Thymus (tissue), 11 donors: ENCODE measurements around the gene CYP4F2. TPM values are rescaled to one million over a fixed set of nuclear protein-coding genes. Genes with fewer than 3 reads are reported as not detected.
"Not testable (repeated sequence)": the region's sequence is repeated elsewhere in the genome, so short reads cannot be mapped to it uniquely, and the experiment has no call there.

ENCODE experiments used
- DNase-seq, 9 donors: peaks; one replicate each; pipeline ENCODE4 v3.0.0-alpha.2; 2013; ENCODE audit warnings: low spot score in 9 of 9, low read depth in 6 of 9, missing footprints in 1 of 9
- H3K27ac ChIP-seq, 2 donors: one replicate each; pipeline ENCODE4 v1.5.1; 2013; ENCODE audit warnings: control low read depth in 1 of 2, low read depth in 1 of 2, low read length in 1 of 2, mild to moderate bottlenecking in 1 of 2, moderate library complexity in 1 of 2
- H3K27me3 ChIP-seq, 2 donors: one replicate each; pipeline ENCODE4 v1.5.1; 2013; ENCODE audit warnings: low read length in 1 of 2; ENCODE audit not compliant: control insufficient read depth in 2 of 2, insufficient read depth in 1 of 2
- H3K36me3 ChIP-seq, 2 donors: one replicate each; pipeline ENCODE4 v1.5.1; 2013; ENCODE audit warnings: low read length in 1 of 2, mild to moderate bottlenecking in 1 of 2, moderate library complexity in 1 of 2; ENCODE audit not compliant: control insufficient read depth in 2 of 2, insufficient read depth in 2 of 2
- H3K4me1 ChIP-seq, 2 donors: one replicate each; pipeline ENCODE4 v1.5.1; 2013; ENCODE audit warnings: low read length in 2 of 2; ENCODE audit not compliant: control insufficient read depth in 2 of 2, insufficient read depth in 2 of 2
- H3K4me3 ChIP-seq, 2 donors: one replicate each; pipeline ENCODE4 v1.5.1; 2013; ENCODE audit warnings: low read length in 2 of 2, control low read depth in 1 of 2, mild to moderate bottlenecking in 1 of 2
- H3K9me3 ChIP-seq, 2 donors: one replicate each; pipeline ENCODE4 v1.5.1; 2013; ENCODE audit warnings: low read length in 1 of 2, mild to moderate bottlenecking in 1 of 2; ENCODE audit not compliant: control insufficient read depth in 2 of 2, insufficient read depth in 1 of 2
- WGBS: extraction: QIAGEN DNeasy Blood & Tissue Kit; methylation state at CpG from one replicate; pipeline ENCODE4 v1.1.7; 2013; 5-methylcytosine and 5-hydroxymethylcytosine counted together
- polyA plus RNA-seq: library from polyadenylated mRNA; stranded (reverse); fragments of 200-250 nt; gene quantifications from one replicate; pipeline ENCODE4 v1.2.3, GENCODE V29; 2013
- total RNA-seq: library from RNA; stranded (reverse); fragments of 120-200 nt; gene quantifications from one replicate; pipeline ENCODE4 v1.2.4, GENCODE V29; 2013
- donor health status: healthy.

The CYP4F2 gene
- total and polyA plus RNA-seq, 2 donors: 0.09 to 0.16 TPM

DNA sequence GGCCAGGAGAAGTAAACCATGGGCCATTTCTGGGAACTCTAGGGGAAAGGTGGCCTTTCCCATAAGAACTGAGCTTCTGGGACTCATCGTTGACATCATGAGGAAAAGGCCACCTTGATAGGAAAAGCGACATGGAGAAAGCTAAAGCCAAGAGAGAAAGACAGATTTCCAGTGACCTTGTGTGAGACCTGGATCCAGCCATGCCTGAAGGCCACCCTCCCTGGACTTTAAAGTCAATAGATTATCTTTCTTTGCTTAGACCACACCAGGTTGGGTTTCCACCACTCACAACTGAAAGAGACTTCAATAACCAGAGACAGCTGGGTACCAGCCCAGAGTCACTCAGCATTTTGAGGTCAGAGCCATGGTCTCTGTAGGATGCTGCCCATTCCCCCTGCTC is 3.5 kb downstream of the CYP4F2 start:
- Histone ChIP-seq H3K36me3 (no peaks in the 10 kb centered on the region), H3K27me3 (peaks cover 0 to 5% of the 10 kb centered on the region in 2 donors), H3K27ac (no peak overlapping the region), H3K4me3 (no peak overlapping the region), H3K9me3 (no peaks in the 10 kb centered on the region), H3K4me1 (no peaks in the 10 kb centered on the region)
- DNase-seq: no peak
- 94% methylated on average over 2 of the region's 2 CpGs for WGBS

GRCh38 chr19:15893477-15893876 is 4.4 kb downstream of the CYP4F2 start:
- no peak overlapping the region for H3K4me3 ChIP-seq
- H3K27ac ChIP-seq: no peak overlapping the region
- H3K27me3 ChIP-seq: peaks cover 0 to 4% of the 10 kb centered on the region in 2 donors
- H3K36me3 ChIP-seq: no peaks in the 10 kb centered on the region
- no peak for DNase-seq
- 74% methylated on average over 7 of the region's 7 CpGs for WGBS
- no peaks in the 10 kb centered on the region for H3K9me3 ChIP-seq
- H3K4me1 ChIP-seq: no peaks in the 10 kb centered on the region

DNA sequence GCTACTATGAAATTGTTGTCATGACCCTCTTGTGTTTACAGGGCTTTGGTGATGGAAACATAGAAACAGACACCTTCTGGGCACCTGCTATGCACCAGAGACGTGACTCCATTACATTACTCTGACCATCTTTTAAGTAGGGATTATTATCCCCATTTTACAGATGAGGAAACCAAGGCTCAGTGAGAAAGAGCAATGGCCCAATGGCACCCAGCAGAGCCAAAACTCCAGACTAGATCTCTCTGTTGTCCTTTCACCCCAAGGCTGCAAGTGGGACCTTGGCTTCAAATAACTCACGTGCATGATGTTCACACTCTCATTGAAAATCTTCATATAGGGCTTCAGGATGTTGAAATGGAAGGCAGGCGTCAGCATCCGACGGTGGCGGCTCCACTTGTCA is 5.9 kb downstream of the CYP4F2 start:
- Histone ChIP-seq H3K4me3 (no peak overlapping the region), H3K27me3 (no peaks in the 10 kb centered on the region), H3K36me3 (no peaks in the 10 kb centered on the region), H3K27ac (no peak overlapping the region), H3K4me1 (no peaks in the 10 kb centered on the region), H3K9me3 (no peaks in the 10 kb centered on the region)
- no peak for DNase-seq
- WGBS: 89% methylated on average over 6 of the region's 6 CpGs

DNA sequence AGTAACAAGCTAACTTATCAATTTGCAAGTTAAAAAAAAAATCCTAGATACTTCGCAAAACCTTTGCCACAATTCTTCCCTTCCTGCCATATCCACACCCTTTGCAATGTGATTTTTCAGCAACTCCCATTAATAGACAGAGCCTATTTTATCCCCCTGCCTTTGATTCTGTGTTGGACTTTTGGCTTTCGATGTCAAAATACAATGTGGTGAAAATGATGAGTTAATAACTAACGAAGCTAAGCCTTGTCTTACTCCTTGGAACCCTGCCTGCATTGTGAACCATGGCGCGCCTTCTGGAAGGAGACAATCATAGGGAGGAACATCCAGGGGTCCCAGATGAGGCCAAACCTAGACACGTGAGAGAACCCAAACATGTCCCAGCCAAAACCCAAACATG is 6.4 kb downstream of the CYP4F2 start:
- Histone ChIP-seq H3K27me3 (no peaks in the 10 kb centered on the region), H3K27ac (no peak overlapping the region), H3K9me3 (no peaks in the 10 kb centered on the region), H3K36me3 (no peaks in the 10 kb centered on the region), H3K4me3 (no peak overlapping the region), H3K4me1 (no peaks in the 10 kb centered on the region)
- WGBS: 77% methylated on average over 6 of the region's 6 CpGs
- no peak for DNase-seq

DNA sequence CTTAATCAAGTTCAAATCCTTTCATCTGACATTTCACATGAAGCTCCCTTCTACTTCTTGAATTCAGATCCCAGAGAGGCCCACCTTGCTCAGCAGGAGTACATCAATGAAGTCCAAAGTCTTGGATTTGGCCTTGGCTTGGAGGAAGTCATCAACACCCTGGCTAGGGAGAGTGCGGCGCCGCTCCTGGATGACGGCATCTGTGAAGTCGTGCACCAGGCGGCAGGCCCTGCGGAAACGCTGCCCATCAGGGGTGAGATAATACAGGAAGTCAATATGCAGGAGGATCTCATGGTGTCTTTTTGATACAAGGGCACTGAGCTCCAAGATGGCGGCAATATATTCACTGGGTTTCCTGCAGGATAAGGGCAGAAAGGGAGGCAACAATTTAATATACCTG is 8.5 kb downstream of the CYP4F2 start:
- H3K36me3 ChIP-seq, DNase-seq, H3K9me3 ChIP-seq, H3K4me3 ChIP-seq, H3K27ac ChIP-seq, H3K27me3 ChIP-seq, H3K4me1 ChIP-seq: not testable (repeated sequence)
- 92% methylated on average over 9 of the region's 9 CpGs for WGBS

GRCh38 chr19:15885919-15886318 is 12.0 kb downstream of the CYP4F2 start:
- no peaks in the 10 kb centered on the region for H3K9me3 ChIP-seq
- no peaks in the 10 kb centered on the region for H3K4me1 ChIP-seq
- no peaks in the 10 kb centered on the region for H3K36me3 ChIP-seq
- no peak overlapping the region for H3K27ac ChIP-seq
- H3K4me3 ChIP-seq: no peak overlapping the region
- DNase-seq: no peak
- H3K27me3 ChIP-seq: peaks cover 0 to 2% of the 10 kb centered on the region in 2 donors
- 89% methylated on average over 7 of the region's 7 CpGs for WGBS

DNA sequence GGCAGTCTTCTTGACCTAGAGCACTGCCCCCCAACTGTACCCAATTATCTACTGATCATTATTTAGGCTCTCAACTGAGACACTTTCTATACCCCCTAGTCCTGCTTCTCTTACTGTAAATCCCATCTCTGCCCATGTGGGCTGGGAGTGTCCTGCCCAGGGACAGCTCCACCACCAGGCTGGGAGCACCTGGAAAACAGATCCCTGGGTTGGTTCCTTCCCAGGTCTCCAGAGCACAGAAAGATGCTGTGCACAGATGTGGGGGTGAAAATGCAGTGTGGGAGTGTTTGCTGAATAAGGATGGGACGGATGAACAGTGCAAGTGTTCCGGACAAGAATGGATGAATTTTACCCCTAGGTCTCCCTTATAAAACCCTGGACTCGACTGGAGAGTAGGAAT is 12.7 kb downstream of the CYP4F2 start:
- DNase-seq: no peak
- H3K36me3 ChIP-seq: no peaks in the 10 kb centered on the region
- H3K4me3 ChIP-seq: no peak overlapping the region
- H3K27me3 ChIP-seq: peaks cover 0 to 2% of the 10 kb centered on the region in 2 donors
- 88% methylated on average over 3 of the region's 3 CpGs for WGBS
- H3K9me3 ChIP-seq: no peaks in the 10 kb centered on the region
- H3K4me1 ChIP-seq: no peaks in the 10 kb centered on the region
- no peak overlapping the region for H3K27ac ChIP-seq

DNA sequence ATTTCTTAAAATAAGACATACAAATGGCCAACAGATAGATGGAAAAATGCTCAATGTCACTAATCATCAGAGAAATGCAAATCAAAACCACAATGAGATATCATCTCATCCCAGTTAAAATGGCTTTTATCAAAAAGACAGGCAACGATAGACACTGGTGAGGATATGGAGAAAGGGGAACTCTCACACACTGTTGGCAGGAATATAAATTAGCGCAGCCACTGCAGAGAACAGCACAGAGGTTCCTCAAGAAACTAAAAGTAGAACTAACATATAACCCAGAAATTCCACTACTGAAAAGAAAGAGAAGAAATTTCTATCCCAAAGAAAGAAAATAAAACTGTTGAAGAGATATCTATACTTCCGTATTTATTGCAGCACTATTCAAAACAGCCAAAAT is 14.5 kb downstream of the CYP4F2 start:
- H3K27me3 ChIP-seq: not testable (repeated sequence)

DNA sequence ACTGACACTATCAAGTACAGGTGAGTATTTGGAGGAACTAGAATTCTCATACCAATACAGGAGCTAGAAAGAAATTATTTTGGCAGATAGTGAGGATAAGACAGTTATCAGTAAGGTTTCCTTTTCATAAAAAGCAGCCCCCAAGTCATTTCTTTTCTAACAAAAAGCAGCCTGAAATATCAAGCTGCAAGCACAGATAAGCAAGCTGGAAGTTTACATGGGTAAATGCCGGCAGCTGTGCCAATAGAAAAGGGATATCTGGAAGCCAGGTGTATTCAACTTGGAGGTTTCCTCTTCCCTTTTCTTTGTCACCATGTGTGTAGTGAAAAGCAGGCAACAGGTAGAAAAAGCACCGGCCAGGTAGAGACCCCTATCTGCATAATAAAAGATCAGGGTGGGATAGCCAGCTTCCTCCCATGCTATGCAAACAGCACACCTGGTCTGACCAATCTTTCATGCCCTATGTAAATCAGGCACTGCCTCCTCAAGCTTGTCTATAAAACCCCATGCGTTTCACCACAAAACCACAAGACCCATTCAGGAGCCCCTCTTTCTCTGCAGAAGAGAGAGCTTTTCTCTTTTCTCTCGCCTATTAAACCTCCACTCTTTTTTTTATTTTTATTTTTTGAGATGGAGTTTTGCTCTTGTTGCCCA is 22.9 kb downstream of the CYP4F2 start:
- peak in 5 of 9 donors; percentile 15 to 68 (median 31) for DNase-seq
- 4% methylated on average over 4 of the region's 4 CpGs for WGBS
- H3K36me3 ChIP-seq: no peaks in the 10 kb centered on the region
- peak overlapping the region in 1 of 2 donors; percentile 26 for H3K27ac ChIP-seq
- H3K27me3 ChIP-seq: no peaks in the 10 kb centered on the region
- H3K4me3 ChIP-seq: no peak overlapping the region
- H3K4me1 ChIP-seq: peaks cover 5 to 20% of the 10 kb centered on the region in 2 donors
- H3K9me3 ChIP-seq: peaks cover 0 to 5% of the 10 kb centered on the region in 2 donors

More for the DNA sequence above, 14.5 kb downstream of the CYP4F2 start:
- H3K9me3 ChIP-seq, DNase-seq, H3K27ac ChIP-seq, H3K36me3 ChIP-seq, H3K4me3 ChIP-seq, H3K4me1 ChIP-seq: not testable (repeated sequence)
- WGBS: 37% methylated on average over 3 of the region's 3 CpGs
